GM19099 (cell line): ENCODE data around the gene MCHR2.

Experiments
- POLR2A ChIP-seq: IDR thresholded peaks from 3 replicates; pipeline ENCODE4 v1.6.1; 2011; ENCODE audit warnings: low read depth; ENCODE audit not compliant: insufficient read length; ENCODE audit errors: extremely low read depth

Gene MCHR2

DNA sequence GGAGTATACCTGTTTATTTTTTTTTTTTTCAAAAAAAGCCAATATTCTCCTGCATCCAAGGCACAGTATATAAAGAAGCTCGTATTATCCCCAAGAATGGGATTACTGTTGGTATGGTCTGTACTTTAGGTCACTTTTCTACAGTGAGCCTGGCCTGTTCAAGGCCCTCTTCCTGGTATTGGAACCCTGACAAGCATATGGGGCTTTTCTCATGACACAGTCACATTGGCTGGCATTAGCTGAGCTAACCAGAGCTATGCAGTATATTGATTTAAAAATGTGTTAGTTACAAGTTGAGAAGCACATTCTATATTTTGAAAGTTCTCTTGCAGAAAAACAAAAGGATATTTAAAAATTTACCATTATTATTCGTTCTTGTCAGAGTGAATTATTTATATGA is 48.0 kb downstream of the MCHR2 start:
- no peak for TF ChIP-seq POLR2A

DNA sequence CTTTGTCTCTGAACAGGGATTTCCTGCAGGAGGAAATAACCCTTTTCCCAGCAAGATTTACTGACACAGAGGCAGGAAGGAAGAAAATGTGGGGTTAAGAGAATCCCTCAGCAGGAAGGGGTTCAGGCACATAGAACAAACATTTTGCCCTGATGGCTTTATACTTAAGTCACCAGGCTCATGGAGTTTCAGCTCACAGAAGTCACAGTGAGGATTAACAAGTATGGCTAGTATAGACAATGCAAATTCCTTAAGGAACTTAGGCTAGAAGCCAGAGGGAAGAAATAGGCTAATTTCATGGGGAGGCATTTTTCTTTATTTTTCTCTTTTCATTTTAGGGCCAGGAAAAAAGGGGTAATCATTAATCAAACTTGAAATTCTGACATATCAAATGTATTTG is 50.2 kb downstream of the MCHR2 start:
- TF ChIP-seq POLR2A: no peak

DNA sequence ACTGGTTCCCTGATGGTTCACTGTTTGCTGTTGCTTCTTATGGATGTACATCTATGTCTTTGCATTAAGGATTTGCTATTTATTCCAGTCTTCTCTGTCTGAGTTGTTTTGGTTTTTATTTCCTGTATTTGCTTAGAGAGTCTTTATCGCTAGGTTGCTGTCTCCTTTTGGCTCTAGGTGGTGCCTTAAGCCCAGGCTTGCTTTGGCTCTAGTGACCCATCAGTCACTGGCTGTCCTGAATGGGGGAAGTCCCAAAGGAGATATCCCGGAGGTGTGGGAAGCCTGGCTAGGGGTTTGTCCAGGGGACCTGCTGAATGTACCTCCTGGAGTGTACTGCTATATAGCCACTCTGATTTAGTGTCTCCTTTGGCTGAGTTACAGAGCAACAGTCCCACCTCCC is 53.4 kb downstream of the MCHR2 start:
- TF ChIP-seq POLR2A: no peak

DNA sequence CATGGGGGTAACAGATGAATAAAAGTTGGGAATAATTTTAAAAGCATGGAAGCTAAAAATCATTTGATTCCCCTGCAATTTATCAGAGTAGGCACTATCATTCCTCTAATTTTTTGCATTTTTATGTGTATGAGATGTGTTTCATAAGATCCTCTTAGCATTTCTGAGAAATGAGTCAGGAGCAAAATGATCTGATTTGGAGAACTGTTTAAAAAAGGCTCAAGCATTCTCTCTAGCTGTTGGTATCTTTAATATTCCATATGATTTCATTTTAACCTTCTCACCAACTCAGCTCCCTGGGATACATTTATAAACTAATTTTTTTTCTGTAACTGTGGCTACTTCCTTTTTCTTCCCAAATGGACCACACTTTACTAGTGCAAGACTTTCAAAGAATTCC is 60.9 kb downstream of the MCHR2 start:
- TF ChIP-seq POLR2A: no peak

DNA sequence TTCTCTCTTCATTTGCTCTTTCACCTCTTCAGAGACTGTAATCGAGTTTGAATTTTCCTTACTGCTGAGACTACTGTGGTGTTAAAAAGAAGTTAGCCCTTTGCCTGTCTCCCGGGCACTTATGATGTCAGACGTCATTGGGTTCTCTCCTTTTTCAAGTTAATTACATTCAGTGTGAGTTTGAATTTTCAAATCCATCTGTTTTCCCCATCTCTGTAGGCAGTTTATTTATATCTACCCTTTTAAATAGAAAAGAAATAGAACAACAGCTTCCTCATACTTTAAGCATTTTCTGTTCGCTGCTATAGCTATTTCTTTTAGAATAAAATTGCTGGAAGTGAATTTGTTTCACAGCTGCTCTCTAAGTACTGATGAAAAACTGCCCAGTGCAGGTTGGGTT is 81.4 kb downstream of the MCHR2 start:
- TF ChIP-seq POLR2A: no peak

DNA sequence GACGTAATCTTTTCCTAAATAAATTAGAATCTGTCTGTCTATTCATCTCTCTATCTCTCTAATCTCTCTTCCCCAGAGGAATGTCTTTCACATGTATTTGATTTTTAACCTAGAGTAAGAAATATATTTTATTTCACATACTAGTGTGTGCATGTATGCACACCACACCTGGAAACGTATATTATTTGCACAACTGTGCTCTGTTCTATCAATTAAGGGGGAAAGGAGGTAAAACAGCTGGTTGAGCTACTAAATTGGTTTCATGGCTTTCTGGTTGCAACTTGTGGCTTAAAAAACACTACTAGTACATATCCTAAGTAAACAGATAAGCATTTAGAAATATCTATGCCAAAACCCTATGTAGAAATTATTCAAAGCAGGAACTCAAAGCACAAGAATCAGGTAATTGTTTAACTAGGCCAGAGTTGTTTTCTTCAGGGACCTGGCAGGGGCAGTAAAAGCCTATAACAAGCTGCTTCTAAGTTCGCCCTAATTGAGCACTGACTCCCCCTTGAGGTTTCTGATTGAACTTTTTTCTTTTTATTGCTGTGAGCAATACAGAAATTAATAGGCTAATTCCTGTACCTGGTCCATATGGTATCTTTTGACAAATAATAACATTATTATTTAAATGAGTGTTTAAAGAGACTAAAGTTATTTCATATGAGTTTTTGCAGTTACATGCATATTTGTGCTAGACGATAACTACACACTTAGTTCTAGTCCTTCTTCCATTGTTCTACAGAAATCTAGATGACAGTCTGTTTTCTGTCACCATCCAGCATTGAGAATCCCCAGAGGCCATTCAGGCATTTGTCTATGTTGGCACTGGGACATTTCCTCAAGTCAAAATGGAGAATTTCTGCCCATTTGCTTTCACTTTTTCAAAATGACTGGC is 88.6 kb downstream of the MCHR2 start:
- no peak for TF ChIP-seq POLR2A

DNA sequence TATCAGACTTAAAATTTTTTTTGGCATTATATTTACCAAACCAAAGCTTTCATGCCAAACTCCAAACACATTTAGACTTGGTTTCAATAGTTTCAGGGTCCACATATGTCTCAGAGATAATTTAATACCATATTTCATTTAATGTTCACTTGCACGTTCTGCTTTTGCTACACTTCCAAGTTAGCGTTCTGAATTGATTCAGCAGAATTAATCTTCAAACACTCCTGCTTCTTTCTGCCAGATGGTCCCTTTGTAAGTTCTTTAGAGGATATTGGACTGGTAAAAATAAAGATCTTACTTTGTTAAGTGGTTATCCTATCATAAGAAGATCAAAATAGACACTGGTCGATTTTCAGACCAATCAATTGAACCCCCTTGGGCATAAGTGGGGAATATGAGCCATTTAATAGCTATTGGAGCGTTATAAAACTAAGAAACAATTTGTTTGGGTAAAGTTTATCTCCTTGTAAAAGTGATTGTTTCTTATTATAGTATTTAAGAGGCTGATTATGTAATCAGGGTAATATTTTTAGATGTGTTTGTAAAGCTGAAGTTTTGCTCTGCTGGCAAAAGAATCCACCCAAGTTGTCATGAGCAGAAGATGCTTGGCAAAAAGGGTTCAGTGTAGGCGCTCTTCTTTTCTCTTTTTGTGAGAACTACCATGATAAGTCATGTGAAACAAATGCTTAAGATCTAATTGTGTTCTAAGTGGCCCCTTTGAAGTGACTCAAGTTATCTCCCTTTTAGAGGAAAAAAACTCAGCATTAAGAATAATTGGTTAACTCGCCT is 92.2 kb downstream of the MCHR2 start:
- TF ChIP-seq POLR2A: no peak

DNA sequence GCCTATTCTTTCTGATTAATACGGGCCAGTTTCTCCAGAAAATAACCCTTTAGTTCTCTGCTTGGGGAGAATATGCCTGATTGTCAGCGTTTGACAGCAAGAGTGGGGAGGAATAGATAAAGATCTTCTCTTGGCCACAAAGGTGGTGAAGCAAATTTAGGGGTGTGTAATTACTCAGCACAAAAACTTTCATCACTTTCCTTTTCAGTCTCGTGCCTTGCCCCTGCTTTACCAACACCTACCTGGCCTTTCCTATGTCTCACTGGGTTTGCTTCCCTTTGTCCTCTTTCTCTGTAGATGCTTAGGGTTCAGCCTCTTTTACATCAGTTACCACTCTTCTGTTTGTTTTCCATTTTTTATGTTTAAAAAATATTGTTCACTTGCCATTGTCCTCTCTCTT is 99.2 kb downstream of the MCHR2 start:
- no peak for TF ChIP-seq POLR2A

DNA sequence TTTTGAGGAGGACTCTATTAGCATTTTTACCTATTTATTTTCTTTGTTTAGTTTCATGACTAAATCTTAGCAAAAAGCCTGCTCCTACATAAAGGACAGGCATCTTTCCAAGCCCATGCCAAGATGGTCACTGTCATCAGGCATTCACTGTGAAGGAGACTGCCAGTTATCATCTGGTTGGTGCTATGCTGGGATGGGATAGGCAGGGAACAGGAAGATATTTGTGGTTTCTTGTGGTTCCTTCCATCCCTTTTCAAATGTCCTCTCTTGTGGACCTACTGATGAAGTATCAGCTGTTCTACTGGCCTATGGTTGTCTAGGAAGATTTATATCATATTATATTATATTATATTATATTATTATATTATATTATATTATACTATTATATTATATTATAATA is 107.0 kb downstream of the MCHR2 start:
- TF ChIP-seq POLR2A: no peak

DNA sequence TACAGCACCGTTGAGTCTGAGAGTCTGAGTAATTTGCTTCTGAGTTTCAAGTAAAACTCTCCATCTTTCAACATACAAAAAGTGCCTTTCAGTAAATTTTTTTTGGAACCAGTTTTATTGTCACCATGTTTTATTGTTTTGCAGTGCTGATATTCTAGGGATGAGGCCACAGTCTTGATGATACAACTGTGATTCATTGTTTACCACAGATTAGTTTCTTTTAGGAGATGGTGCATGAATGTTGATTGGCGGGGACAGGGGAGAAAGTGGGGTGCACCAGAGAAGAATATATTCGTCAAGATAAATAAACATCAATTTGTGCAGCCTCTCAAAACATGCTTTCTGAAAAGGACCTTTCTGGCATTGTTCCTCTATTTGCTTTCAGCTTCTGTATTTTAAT is 109.0 kb downstream of the MCHR2 start:
- no peak for TF ChIP-seq POLR2A

DNA sequence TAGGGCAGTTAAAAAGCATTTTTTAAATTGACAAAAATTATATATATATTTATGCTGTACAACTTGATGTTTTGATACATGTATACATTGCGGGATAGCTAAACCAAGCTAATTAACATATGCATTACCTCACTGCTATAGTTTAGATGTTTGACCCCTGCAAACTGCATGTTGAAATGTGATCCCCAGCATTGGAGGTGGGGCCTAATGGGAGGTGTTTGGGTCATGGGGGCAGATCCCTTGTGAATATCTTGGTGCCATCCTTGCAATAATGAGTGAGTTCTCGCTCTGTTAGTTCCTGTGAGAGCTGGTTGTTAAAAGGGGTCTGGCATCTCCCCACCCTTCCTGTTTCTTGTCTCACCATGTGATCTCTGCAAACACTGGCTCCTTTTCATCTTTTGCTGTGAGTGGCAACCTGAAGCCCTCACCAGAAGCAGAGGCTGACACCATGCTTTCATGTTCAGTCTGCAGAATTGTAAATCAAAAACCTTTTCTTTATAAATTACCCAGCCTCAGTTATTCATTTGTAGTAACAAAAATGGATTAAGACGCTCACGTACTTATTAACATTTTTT is 111.8 kb downstream of the MCHR2 start:
- no peak for TF ChIP-seq POLR2A

DNA sequence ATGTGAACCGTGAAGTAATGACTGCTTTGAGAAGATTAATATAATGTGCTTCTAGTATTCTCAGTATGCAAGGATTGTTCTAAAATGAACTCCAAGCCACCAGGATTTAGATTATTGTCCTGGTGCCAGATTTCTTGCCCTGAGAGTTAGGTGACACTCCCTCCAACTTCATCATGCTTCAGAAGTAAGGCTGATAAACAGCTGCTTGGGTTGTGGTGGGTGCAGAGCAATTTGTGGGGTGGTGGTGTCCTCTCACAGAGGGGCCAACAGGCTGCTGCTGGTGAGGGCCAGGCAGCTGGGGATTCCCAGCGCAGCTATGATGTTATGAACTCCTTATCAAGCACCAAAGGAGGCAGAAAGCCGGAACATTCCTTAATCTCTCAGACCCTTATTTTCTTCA is 114.6 kb downstream of the MCHR2 start:
- no peak for TF ChIP-seq POLR2A

DNA sequence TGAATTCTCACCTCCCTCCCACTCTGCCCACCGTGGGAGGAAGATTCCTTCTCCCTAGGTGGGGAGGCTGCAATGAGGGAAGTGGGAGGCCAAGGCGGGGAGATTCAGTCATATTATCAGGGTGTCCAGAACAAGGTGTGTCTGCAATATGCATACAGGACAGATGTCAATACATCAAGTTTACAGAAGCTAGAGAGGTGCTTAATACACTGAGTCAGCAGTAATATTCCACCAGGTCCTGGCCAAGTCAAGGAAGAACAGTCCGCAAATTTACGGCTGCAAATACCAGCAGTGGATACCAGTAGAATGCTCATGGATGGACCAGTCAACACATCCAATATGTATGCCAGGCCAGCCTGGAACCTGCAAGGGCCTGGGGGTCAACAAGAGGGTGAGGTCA is 119.0 kb downstream of the MCHR2 start:
- TF ChIP-seq POLR2A: no peak

DNA sequence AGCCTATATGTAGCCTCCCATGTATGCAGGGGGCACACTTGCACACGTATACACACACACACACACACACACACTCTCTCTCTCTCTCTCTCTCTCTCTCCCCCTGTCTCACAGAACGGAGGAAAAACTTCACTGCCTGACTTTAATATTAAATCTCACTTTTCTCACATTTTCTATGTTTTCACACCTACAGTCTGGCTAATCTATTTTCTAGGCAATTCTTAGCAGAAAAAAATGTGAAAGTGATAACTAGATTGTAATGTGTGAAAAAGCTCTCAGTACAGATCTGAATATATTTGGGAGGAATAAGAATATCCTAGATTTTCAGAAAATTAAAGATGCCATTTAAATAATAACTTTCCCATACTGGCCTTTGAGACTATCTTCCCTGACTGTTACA is 120.9 kb downstream of the MCHR2 start:
- no peak for TF ChIP-seq POLR2A

DNA sequence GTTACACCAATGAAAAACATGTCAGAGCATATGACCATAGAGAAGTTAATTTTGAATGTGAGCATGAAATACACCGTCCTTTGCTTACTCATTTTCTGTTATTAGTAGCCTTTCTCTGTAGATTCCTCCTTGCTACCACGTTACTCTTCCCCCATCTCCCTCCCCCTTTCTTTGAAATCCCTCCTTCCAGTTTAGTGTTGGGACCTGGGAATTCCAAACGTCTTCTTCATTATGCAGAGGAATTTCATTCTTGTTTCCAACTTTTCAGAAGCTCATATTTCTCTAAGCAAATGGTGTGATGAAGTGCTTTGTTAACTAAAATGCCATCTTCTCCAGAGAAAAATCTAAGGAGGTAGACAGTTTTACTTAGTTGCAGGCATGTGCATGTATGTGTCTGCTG is 122.4 kb downstream of the MCHR2 start:
- no peak for TF ChIP-seq POLR2A
